ENCODE results near the gene EVI5.

Gene EVI5

GRCh38 chr1:92784639-92785500, at the start of gene EVI5:
Gene EVI5 (minus strand): TSS chr1:92785108. CDS start chr1:92736546, 48,562 bp downstream.
- ATAC-seq (ENCODE audit: low read depth) (peak; percentile 96), DNase-seq (ENCODE audit: low spot score) (peak; percentile 95)
- no peaks in the 10 kb centered on the region for H3K9me3 ChIP-seq (ENCODE audit: severe bottlenecking)
- no peaks in the 10 kb centered on the region for H3K4me1 ChIP-seq (ENCODE audit: insufficient read depth, poor library complexity, severe bottlenecking)
- TF ChIP-seq CTCF (IDR thresholded peaks at IDR 0.05; ENCODE audit: poor library complexity, severe bottlenecking): no peak
- H3K27me3 ChIP-seq (ENCODE audit: insufficient read depth, poor library complexity, severe bottlenecking): no peaks in the 10 kb centered on the region
- peak within 1 kb of the TSS; percentile 99 for H3K4me3 ChIP-seq (ENCODE audit: severe bottlenecking)
- H3K27ac ChIP-seq (ENCODE audit: poor library complexity, severe bottlenecking): peak within 1 kb of the TSS; percentile 82
- H3K36me3 ChIP-seq (ENCODE audit: low read depth): no peaks in the 10 kb centered on the region

- DNase-seq (ENCODE audit: low spot score) (no peak), ATAC-seq (ENCODE audit: low read depth) (no peak)
- peak overlapping the region; percentile 82 for H3K27ac ChIP-seq (ENCODE audit: poor library complexity, severe bottlenecking)
- no peak overlapping the region for H3K4me3 ChIP-seq (ENCODE audit: severe bottlenecking)
- H3K27me3 ChIP-seq (ENCODE audit: insufficient read depth, poor library complexity, severe bottlenecking): no peaks in the 10 kb centered on the region
- TF ChIP-seq CTCF (IDR thresholded peaks at IDR 0.05; ENCODE audit: poor library complexity, severe bottlenecking): no peak
- H3K9me3 ChIP-seq (ENCODE audit: severe bottlenecking): no peaks in the 10 kb centered on the region
- H3K36me3 ChIP-seq (ENCODE audit: low read depth): peaks cover 75% of the 10 kb centered on the region
- peaks cover 31% of the 10 kb centered on the region for H3K4me1 ChIP-seq (ENCODE audit: insufficient read depth, poor library complexity, severe bottlenecking)
Observed at GRCh38 chr1:92834617-92835016, 49.7 kb upstream of the EVI5 start.

GRCh38 chr1:92833840-92834239, 48.9 kb upstream of the EVI5 start:
- peaks cover 67% of the 10 kb centered on the region for H3K36me3 ChIP-seq (ENCODE audit: low read depth)
- no peaks in the 10 kb centered on the region for H3K9me3 ChIP-seq (ENCODE audit: severe bottlenecking)
- no peak for DNase-seq (ENCODE audit: low spot score)
- no peak for ATAC-seq (ENCODE audit: low read depth)
- no peaks in the 10 kb centered on the region for H3K27me3 ChIP-seq (ENCODE audit: insufficient read depth, poor library complexity, severe bottlenecking)
- H3K27ac ChIP-seq (ENCODE audit: poor library complexity, severe bottlenecking): peak overlapping the region; percentile 82
- TF ChIP-seq CTCF (IDR thresholded peaks at IDR 0.05; ENCODE audit: poor library complexity, severe bottlenecking): no peak
- peaks cover 31% of the 10 kb centered on the region for H3K4me1 ChIP-seq (ENCODE audit: insufficient read depth, poor library complexity, severe bottlenecking)
- H3K4me3 ChIP-seq (ENCODE audit: severe bottlenecking): peak overlapping the region; percentile 91

- no peak for ATAC-seq (ENCODE audit: low read depth)
- no peak for TF ChIP-seq CTCF (IDR thresholded peaks at IDR 0.05; ENCODE audit: poor library complexity, severe bottlenecking)
- peaks cover 55% of the 10 kb centered on the region for H3K36me3 ChIP-seq (ENCODE audit: low read depth)
- no peak for DNase-seq (ENCODE audit: low spot score)
- H3K4me1 ChIP-seq (ENCODE audit: insufficient read depth, poor library complexity, severe bottlenecking): peaks cover 28% of the 10 kb centered on the region
- peak overlapping the region; percentile 91 for H3K4me3 ChIP-seq (ENCODE audit: severe bottlenecking)
- no peaks in the 10 kb centered on the region for H3K9me3 ChIP-seq (ENCODE audit: severe bottlenecking)
- H3K27ac ChIP-seq (ENCODE audit: poor library complexity, severe bottlenecking): peak overlapping the region; percentile 82
- H3K27me3 ChIP-seq (ENCODE audit: insufficient read depth, poor library complexity, severe bottlenecking): no peaks in the 10 kb centered on the region
Observed at GRCh38 chr1:92832537-92833114, 47.7 kb upstream of the EVI5 start.
